HG03060 (cell line): ENCODE measurements around the gene ERC1.

Source experiments
- ATAC-seq: cut with Tn5 transposase; IDR thresholded peaks from one replicate; pipeline ENCODE4 v1.9.1; 2021; ENCODE audit warnings: low read depth, moderate number of reproducible peaks; ENCODE audit not compliant: unreplicated experiment

Gene ERC1

DNA sequence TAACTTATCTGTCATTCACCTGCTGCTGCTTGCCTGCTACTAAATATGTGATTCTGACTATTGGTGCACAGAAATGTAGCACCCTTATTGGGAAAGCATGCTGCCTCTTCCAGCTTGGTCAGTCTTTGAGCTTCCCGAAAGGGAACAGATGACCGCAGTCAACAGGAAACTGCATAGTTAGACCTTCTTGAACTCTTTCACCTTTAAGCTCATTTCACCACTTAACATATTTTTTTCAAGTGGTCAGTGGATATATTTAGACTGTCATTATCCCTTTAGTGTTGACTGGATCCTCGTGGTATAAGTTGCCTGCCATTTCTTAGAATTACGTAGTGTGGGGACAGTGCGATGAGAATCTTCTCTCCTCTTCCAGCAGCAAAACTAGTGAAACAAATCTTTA lies 378.4 kb downstream of the ERC1 start:
- no peak for ATAC-seq

DNA sequence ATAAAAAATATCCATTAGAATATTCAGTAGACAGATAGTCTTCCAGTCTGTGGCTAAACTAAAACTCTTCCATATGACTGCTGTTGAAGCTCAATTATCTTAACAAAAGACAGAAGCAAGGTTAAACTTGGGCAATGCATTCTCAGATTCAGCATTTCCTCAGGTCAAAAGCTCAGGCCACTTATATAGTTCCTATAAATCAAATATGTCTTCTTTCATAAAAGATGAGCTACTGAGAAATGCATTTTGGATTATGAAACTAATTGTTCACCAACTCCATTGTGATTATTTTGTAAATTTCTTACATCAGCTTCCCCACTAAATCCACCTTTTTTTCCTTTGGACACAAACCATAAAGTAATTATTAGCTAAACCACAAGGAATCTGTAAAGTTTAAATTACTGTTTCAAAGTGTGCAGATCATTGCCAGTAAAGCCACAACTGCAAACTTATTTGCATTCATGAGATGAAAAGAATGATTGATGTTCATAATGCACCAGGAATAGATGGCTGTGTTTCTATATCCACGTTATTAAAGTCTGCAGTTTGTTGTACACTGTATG lies 379.0 kb downstream of the ERC1 start:
- ATAC-seq: no peak

DNA sequence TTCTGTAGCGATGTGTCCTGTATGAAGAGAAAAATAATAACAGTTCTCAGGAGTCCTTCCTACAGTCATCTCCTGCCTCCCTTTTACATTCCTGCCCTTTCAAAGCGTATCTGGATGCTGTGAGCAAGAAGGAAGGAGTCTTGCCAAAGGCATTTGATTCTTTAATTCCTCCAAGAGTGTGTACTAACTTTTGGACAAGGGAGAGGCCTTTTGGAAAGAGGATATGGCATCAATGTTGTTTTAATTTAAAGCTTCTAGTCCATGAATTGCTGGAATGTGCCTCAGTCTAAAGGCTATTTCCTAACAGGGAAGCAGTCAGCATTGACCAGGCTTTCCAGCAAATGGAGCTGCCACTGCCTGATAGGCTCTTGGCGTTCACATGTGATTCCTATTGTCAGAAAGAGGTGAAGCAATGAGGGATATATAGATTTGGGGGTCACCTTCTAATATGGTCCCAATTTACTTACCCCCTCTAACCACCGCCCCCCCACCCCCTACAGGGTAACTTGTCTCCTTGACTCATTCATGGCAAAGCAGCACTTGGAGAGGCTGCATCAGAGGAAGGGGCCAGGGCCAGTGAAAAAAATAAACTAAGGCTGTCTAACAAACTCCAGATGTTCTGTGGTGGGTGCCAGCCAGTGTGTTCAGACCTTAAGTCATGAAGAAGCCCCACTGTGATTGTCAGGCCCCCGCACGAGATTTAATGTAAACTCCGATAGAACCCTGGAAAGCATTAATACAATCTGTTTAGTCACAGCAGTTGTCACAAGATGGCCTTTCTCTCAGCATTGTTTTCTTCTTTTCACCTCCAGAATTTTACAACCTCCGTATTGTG lies 383.1 kb downstream of the ERC1 start:
- no peak for ATAC-seq

DNA sequence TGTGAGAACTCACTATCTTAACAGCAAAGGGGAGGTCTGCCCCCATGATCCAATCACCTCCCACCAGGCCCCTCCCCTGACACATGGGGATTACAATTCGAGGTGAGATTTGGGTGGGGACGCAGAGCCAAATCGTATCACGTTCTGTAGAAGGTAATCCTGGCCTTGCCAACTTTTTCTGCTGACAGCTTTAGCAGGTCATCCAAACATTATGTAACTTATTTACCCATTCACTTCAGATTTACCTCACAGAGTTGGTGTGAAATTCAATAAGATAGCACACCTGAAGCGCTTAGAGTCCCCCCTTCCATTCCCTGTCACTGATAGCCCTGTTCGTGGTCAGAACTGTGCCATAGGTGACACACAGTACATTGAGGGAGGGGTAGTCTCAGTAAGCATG lies 384.3 kb downstream of the ERC1 start:
- no peak for ATAC-seq

DNA sequence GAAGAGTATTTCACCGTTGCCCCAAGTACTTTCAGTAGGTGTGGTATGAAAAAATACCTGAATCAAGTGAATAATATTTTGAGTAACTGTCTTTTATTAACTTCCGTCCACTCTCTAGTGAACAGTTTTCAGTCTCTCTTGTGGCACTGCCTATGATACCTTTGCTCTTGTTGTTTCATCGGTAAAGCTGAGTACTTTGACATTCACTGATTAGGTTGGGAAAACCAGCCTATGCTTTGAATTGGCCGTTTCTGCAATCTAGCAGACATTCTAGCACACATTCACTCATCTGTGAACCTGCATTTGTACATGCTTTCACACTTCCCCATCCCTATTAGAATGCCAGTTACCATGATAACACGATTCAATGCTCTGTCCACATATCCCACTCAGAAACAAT lies 386.1 kb downstream of the ERC1 start:
- ATAC-seq: no peak

DNA sequence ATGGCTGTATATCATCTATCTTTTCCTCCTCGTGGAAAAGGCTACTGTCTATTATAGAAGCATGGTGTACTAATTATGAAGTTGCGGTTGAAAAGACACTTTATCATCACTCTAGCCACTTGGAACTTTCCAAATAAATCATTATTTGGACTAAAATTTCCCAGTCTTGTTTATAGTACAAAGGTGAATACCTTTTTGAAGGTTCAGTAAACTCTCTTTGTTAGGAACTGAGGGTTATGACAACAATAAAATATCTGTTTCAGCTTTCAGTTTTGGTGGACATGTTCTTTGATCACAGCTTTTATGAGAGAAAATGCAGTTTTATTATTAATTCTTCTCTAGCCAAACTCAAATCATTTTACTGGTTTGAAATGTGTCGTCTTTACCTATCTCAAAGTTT lies 386.7 kb downstream of the ERC1 start:
- no peak for ATAC-seq

DNA sequence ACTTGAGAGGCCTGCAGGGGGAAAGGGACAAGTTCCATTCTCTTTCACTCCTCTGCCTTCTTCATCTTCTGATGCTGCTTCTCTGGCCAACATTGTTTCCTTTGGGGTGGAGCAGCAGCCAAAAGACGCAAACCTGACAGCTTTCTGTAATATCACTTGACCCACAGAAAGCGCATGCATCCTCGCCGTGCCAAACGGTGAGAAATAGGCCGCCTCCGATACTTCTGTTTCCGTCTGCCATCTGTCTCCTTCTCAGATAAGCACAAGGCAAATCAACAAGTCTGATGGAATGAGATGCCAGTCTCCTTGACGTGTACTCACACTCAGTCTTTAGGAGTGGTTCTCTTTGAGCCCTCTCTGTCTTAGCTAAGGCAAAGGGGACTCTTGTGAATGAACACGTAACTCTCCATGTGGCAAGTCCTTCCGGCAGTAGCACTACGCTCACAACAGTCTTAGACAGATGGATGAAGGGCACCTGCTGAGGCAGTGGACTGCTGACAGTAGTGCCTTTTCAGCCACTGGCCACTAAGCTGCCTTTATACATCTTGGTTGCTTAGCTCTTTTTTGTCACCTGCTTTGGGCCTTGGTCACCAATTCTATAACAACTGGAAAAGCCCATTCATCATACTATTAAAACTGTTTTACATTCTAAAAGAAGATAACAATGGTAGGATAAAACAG lies 389.3 kb downstream of the ERC1 start:
- no peak for ATAC-seq

DNA sequence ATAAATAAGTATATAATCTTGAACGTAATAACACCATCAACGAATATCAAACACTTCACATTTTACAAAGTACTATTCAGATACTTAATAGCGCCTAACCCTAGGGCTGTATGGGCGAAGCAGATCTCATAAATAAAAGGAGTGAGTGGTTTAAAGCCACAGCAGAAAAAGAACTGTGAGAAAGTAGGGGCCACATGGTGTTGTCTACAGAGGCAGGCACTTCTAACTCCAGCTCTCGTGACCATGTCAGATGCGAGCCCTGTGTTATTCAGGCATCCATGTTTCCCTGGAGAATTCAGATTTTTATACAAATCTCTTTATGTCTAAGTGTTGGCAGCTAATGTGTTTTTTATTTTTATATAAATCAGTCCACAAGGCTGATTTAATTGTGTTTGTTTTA lies 391.1 kb downstream of the ERC1 start:
- ATAC-seq: no peak

DNA sequence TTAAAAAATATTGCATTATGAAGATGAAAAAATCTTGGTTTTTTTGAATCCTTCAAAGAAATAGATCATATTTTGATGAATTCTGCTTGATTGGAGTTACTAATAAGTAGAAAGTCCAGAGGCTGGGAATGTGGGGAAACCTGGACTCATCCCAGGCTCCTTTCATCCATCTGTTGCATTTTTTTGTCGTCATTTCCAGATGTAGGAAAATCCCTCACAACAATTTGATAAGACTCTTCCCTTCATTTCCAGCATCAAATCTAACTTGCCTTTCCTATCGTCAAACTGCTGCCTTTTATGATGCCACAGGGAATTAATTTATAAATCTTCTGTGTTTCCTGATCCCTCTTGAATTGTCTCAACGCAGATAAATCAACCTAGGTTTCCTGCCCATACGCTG lies 391.8 kb downstream of the ERC1 start:
- no peak for ATAC-seq

DNA sequence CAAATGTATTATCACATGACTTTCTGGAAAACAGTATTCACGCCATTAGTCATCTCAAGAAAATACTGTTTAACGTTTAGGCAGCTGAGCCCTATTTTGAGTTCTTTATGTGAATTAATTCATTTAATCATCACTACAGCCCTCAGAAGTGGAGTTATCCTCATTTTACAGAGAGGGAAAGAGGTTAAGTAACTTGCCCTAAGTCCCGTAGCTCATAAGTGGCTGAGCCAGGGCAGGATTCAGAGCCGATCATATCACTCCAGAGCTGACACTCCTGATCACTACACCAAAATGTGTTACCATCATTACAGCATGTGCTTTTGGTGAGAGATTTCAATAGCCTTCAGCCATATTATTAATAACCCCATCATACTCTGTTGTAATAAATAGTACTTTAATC lies 392.7 kb downstream of the ERC1 start:
- no peak for ATAC-seq

DNA sequence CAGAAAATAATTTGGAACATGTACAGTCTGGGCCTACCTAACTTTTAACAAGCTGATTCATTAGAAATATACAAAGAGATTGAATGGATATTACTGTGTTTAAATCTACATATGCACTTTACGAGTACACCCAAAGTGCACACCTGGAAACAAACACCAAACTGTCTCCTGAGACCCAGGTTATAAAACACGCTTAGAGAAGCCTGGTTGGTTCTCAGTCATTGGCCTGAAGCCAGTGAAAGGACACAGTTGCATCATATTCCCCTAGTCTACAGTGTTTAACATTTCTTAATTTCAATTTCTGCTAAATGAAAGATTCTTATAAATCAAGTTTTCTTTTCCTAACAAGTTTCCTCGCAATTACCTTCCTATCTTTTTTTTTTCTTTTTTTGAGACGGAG lies 393.9 kb downstream of the ERC1 start:
- ATAC-seq: no peak

DNA sequence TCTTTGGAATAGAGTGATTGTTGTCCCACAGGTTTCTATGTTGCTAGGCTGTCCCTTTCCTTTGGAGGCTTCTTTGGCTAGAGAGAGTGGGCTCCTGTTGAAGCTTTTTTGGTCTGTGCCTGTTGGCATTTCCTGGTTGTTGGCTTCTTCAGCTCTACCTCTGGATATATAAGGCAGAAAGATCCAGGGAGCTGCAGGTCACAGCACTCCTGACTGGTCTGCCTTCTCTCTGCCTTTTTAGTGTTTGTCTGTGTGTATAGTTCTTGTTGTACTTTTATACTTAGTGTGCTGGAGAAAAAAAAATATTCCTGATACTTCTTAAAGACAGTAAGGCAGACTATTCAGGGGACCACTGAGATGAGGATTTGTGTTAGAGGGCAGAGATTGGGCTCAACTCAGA lies 400.7 kb downstream of the ERC1 start:
- ATAC-seq: no peak

DNA sequence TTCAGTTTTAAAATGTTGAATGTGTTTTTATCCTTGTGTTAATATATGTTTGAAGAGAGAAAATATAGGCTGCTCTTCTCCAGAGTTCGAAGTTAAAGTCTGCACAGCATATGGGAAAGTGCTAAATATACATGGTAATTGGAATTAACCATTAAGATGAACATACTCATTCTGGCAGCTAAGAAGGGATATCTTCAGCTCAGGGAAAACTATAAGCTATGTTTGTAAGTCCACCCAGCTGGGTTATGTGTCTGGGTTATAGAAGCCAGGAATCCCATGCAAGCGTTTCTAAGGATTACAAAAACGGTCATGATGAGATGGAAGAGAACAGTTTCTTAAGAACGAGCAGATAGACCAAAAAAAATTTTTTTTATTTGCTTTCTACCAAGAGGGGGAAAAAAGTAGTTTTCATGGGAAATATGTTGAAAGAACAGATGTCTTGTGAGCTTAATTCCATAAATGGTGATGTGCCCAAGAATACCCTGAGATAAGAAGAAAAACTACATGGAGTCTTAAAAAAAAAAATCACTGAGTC lies 404.5 kb downstream of the ERC1 start:
- no peak for ATAC-seq

DNA sequence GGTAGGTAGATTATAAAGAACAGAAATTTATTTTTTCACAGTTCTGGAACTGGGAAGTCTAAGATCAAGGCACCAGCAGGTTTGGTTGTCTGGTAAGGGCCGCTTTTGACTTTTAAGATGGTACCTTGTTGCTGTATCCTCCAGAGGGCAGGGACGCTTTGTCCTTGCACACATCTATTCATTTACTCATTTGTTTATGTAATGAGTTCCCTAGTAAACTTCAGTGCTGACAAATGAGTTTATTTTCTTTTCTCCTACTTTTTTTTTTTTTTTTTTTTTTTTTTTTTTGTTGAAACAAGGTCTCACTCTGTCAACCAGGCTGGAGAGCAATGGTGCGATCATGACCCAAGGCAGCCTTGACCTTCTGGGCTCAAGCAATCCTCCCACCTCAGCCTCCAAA lies 407.6 kb downstream of the ERC1 start:
- ATAC-seq: no peak

DNA sequence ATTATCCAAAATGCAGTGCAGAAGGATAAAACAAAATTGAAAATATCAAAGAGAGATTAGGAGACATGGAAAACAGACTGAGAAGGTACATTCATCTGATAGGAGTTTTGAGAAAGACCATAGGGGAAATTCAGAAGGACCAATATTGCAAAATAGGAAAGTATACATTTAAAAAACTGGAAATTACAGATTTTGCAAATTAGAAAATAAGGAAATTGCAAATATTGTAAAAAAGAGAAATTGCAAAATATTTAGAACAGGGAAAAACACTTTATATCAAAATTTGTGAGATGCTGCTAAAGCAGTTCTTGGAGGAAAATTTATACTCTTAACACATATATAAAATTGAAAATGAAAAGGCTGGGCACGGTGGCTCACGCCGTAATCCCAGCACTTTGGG lies 410.9 kb downstream of the ERC1 start:
- no peak for ATAC-seq

DNA sequence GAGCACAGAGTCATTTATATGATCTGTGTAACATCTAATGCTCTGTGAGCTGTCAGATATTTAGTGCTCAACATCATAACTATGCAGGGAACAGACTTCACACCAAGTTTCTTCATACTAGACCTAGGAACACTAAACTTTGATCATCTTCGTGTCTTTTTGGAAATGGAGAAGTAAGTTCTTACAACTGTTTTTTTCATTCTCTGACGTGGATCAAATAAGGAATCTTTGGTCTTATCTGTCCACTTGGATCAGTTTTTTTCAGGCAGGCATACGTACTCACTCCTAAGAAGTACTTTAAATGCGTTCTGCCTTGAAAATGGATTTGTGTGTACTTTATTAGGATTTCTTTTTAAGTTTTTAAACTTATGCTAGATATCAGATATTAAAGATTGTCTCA lies 412.4 kb downstream of the ERC1 start:
- no peak for ATAC-seq

DNA sequence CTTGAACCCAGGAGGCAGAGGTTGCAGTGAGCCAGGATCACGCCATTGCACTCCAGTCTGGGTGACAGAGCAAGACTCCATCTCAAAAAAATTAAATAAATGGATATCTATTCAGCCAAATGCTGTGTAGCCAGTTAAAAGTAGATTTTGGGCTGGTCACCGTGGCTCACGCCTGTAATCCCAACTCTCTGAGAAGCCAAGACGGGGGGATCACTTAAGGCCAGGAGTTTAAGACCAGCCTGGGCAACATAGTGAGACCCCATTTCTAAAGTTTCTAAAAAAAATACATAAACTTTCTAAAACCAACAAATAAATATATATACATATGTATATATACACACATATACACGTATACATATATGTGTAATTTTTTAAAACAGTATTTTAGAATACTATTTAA lies 414.6 kb downstream of the ERC1 start:
- no peak for ATAC-seq

DNA sequence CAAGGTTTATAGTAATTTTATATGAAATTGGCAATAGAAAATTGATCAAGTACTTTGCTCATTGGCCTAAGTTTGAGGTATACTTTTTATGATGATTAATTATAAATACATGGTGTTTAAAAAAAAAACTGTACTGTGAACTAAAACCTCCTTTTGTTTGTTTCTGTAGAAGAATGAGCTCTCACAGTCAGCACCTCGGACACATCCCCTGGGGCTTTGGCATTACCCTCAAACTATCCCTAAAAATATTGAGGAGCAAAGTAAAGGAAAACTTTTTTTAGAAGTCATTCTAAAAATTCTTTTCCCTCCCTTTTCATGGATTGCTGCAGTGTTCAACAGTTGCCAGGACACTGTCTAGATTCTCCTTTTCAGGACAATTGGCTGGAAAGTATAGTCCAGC lies 419.8 kb downstream of the ERC1 start:
- ATAC-seq: no peak

DNA sequence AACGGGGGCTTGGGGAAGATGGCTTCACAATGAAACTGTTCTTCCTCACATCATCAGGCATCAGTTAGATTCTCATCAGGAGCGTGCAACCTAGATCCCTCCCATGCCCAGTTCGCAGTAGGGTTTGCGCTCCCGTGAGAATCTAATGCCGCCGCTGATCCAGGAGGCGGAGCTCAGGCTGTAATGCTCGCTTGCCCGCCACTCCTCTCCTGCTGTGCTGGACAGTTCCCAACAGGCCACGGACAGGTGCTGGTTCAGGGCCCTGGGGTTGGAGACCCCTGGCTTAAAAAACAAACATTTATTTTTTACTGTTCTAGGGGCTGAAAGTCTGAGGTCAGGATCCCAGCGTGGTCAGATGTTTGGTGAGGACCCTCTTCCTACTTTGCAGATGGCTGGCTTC lies 422.9 kb downstream of the ERC1 start:
- no peak for ATAC-seq

DNA sequence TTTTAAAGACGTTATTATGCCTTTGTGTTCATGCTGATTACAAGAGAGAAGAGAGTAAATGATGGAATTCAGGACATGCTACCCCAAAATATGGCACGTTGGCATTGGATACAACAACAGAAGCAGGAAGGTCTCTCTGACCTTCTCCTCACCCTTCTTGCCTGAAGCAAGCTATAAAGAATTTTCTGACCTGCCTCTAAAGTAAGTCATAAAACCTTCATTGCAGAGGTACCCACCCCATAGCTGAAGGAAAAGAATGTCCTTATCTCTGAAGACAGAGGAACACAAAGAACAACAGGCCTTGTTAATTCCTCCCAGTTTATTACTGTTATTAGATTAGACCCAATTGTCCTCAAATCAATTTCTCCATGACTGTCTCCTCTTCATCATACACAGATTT lies 427.1 kb downstream of the ERC1 start:
- ATAC-seq: no peak

DNA sequence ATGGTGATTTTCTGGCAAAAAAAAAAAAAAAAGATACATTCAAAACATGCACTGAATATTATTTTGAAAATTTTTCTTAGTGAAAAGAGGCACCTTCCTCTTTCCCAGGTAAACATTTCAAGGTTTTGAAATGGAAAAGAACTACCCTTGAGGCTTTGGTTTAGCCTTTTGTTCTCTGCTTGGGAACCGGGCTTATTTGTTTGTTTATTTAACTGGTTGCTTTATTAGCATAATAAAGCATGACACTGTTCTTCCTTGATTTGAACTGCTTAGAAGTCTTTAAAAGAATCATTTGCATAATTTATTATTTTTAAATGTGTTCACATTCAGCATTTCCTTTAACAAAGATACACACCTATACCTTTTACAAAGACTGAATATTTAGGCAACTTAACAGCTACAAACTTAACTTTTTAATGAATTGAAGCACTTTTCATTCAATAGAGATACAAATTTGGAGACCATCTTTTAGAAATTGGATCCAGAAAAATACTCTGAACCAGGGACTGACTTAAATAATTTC lies 428.9 kb downstream of the ERC1 start:
- no peak for ATAC-seq
